Activated naive CD4-positive, alpha-beta T cell treated with anti-CD3 and anti-CD28 coated beads, Interleukin-2, amount 10 ng/mL, durations not matched to agents 7 days and 5 days (primary cell): ENCODE measurements around the gene MOB1A.
A peak's percentile ranks its signal among the peaks of the same experiment; 100 is the strongest.
"Not testable (repeated sequence)": the region's sequence is repeated elsewhere in the genome, so short reads cannot be mapped to it uniquely, and the experiment has no call there.

Experiments
- CTCF ChIA-PET: fragments of 350-600 bp; sonication (Branson Sonifier 250); formaldehyde crosslinking; loops from one replicate; lab custom pipeline; 2021; ENCODE audit warnings: antibody characterized with exemption; lab: Charles Lee
- DNase-seq: peaks from one replicate; pipeline ENCODE4 v3.0.0-alpha.2; 2020
- H3K27ac Mint-ChIP-seq: one replicate; pipeline ENCODE4 v1.8.0; 2021; ENCODE audit warnings: mild to moderate bottlenecking, moderate library complexity, mixed read lengths
- H3K27me3 Mint-ChIP-seq: one replicate; pipeline ENCODE4 v1.8.0; 2021; ENCODE audit warnings: mild to moderate bottlenecking, mixed read lengths
- H3K36me3 Mint-ChIP-seq: one replicate; pipeline ENCODE4 v1.8.0; 2021; ENCODE audit warnings: mixed read lengths
- H3K4me1 Mint-ChIP-seq: one replicate; pipeline ENCODE4 v1.8.0; 2021; ENCODE audit warnings: mixed read lengths
- H3K4me3 Mint-ChIP-seq: one replicate; pipeline ENCODE4 v1.8.0; 2021; ENCODE audit warnings: mild to moderate bottlenecking, moderate library complexity, mixed read lengths
- H3K9me3 Mint-ChIP-seq: one replicate; pipeline ENCODE4 v1.8.0; 2021; ENCODE audit warnings: mixed read lengths

The MOB1A gene

GRCh38 chr2:74188696-74189095, 10.0 kb upstream of the MOB1A start:
- no peak overlapping the region for H3K27ac Mint-ChIP-seq
- no peaks in the 10 kb centered on the region for H3K36me3 Mint-ChIP-seq
- peaks cover 15% of the 10 kb centered on the region for H3K4me1 Mint-ChIP-seq
- peaks cover 21% of the 10 kb centered on the region for H3K27me3 Mint-ChIP-seq
- H3K4me3 Mint-ChIP-seq, result no peak overlapping the region
- H3K9me3 Mint-ChIP-seq, result peaks cover 2% of the 10 kb centered on the region
- CTCF ChIA-PET, result interaction anchor here (1.3 kb wide), 1 partner anchor 10 kb away, joined by 6 read pairs; the partner anchor contains the start of gene MOB1A
- DNase-seq, result no peak

DNA sequence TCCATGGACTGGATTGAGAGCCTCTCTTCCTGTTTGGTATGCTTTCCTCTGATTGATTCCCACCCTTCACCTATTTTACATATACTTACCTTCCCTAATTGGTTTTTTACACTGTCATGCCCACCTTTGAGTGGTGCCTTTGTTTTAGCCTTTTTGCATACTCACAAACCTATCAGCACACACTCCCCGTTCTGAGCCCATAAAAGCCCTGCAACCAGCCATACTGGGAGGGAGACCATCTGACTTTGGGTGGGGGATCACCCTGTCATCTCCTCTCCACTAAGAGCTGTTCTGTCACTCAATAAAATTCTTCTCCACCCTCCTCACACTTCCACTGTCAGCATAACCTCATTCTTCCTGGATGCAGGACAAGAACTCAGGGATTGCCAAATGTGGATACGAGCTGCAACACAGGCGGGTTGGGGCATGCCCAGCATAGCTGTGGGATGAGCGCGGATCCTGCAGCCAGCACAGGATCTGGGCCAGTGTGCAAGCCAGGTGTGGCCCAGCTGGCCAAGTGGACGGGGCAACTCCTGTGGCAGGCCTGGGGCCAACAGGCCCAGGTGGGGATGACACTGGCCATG, 9.4 kb upstream of the MOB1A start:
- Mint-ChIP-seq H3K27me3 (peaks cover 21% of the 10 kb centered on the region), H3K9me3 (peaks cover 2% of the 10 kb centered on the region), H3K4me3 (no peak overlapping the region), H3K36me3 (no peaks in the 10 kb centered on the region), H3K4me1 (peaks cover 15% of the 10 kb centered on the region), H3K27ac (no peak overlapping the region)
- CTCF ChIA-PET, result interaction anchor here (1.3 kb wide), 1 partner anchor 9 kb away, joined by 6 read pairs; the partner anchor contains the start of gene MOB1A
- no peak for DNase-seq

- H3K27me3 Mint-ChIP-seq, result peaks cover 13% of the 10 kb centered on the region
- H3K36me3 Mint-ChIP-seq, DNase-seq, H3K4me3 Mint-ChIP-seq, H3K9me3 Mint-ChIP-seq, H3K27ac Mint-ChIP-seq, CTCF ChIA-PET: not testable (repeated sequence)
- H3K4me1 Mint-ChIP-seq, result peaks cover 17% of the 10 kb centered on the region
Observed at GRCh38 chr2:74186706-74187105, 8.0 kb upstream of the MOB1A start.

DNA sequence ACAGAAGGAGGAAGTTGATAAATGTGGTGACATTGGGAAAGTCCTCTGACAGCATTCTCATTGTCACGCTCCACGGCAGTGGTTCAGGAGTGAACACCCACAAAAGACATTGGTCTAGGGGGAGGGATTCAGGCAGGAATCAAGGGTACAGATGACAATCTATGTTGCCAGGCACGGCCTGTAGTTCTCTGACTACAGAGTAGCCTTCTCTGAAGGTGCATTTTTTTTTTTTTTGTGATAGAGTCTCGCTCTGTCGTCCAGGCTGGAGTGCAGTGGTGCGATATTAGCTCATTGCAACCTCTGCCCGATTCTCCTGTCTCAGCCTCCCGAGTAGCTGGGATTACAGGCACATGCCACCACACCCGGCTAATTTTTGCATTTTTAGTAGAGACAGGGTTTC, 7.4 kb upstream of the MOB1A start:
- H3K36me3 Mint-ChIP-seq, result no peaks in the 10 kb centered on the region
- peaks cover 2% of the 10 kb centered on the region for H3K9me3 Mint-ChIP-seq
- H3K27ac Mint-ChIP-seq, result peak overlapping the region; percentile 75
- H3K27me3 Mint-ChIP-seq, result peaks cover 7% of the 10 kb centered on the region
- no peak overlapping the region for H3K4me3 Mint-ChIP-seq
- DNase-seq, result peak; percentile 39
- CTCF ChIA-PET, result no interaction called here
- H3K4me1 Mint-ChIP-seq, result peaks cover 19% of the 10 kb centered on the region

DNA sequence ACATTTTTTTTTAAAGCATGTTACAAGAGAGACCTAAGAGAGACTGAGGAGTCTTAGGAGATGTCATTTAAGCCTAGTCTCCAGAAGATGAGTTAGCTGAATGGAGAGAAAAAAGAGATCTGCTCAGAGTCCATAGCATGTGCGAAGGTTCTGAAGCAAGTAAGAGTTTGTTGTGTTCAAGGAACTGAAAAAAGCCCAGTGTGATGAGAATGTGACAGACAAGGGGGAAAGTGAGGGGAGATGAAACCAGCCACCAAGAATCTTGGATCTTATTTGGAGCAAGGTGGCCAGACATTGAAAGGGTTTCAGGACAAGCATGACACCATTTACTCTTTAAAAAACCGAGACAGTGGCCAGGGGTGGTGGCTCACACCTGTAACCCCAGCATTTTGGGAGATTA, 5.2 kb upstream of the MOB1A start:
- H3K36me3 Mint-ChIP-seq, result no peaks in the 10 kb centered on the region
- no peaks in the 10 kb centered on the region for H3K27me3 Mint-ChIP-seq
- no peak for DNase-seq
- no peak overlapping the region for H3K27ac Mint-ChIP-seq
- H3K4me3 Mint-ChIP-seq, result no peak overlapping the region
- CTCF ChIA-PET, result interaction anchor here (2.5 kb wide), 1 partner anchor 15 kb away, joined by 7 read pairs; the partner anchor contains the start of gene MTHFD2
- H3K9me3 Mint-ChIP-seq, result peaks cover 2% of the 10 kb centered on the region
- H3K4me1 Mint-ChIP-seq, result peaks cover 26% of the 10 kb centered on the region

DNA sequence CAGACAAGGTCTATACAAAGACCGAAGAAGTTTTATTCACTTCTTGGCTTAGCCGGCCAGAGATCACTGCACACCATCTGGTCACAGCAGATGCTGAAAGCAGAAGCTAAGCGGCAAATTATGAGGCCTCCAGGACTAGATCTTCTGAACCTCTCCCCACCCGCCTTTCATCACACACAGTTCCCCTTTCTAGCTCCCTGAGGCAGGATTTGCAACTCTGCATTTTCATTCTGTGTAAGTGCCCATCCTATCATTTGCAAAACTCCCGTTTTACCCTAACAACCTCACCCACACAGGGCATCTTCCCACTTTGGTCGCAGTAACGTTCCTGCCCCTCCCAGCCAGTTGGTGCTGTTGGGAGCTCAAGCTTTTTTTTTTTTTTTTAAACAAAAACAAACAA, 3.1 kb upstream of the MOB1A start:
- DNase-seq, result no peak
- peaks cover 32% of the 10 kb centered on the region for H3K4me1 Mint-ChIP-seq
- no peak overlapping the region for H3K27ac Mint-ChIP-seq

GRCh38 chr2:74179063-74179865, 585 bp upstream of the MOB1A start:
- CTCF ChIA-PET, result interaction anchor here (0.7 to 3.5 kb wide), 12 partner anchors 9 to 355 kb away, joined by 3 to 32 read pairs (median 6); partner anchors contain the start of gene MTHFD2
- DNase-seq, result no peak
- Mint-ChIP-seq H3K27me3 (no peaks in the 10 kb centered on the region), H3K36me3 (peaks cover 14% of the 10 kb centered on the region), H3K4me3 (peak overlapping the region; percentile 86), H3K4me1 (peaks cover 38% of the 10 kb centered on the region), H3K9me3 (no peaks in the 10 kb centered on the region), H3K27ac (peak overlapping the region; percentile 92)

More for the DNA sequence above, 3.1 kb upstream of the MOB1A start:
- H3K36me3 Mint-ChIP-seq, result peaks cover 7% of the 10 kb centered on the region
- peaks cover 2% of the 10 kb centered on the region for H3K9me3 Mint-ChIP-seq
- no peak overlapping the region for H3K4me3 Mint-ChIP-seq
- CTCF ChIA-PET, result interaction anchor here (0.7 to 1.3 kb wide), 4 partner anchors 11 to 358 kb away, joined by 3 to 6 read pairs (median 3); no protein-coding TSS in a partner anchor
- no peaks in the 10 kb centered on the region for H3K27me3 Mint-ChIP-seq

DNA sequence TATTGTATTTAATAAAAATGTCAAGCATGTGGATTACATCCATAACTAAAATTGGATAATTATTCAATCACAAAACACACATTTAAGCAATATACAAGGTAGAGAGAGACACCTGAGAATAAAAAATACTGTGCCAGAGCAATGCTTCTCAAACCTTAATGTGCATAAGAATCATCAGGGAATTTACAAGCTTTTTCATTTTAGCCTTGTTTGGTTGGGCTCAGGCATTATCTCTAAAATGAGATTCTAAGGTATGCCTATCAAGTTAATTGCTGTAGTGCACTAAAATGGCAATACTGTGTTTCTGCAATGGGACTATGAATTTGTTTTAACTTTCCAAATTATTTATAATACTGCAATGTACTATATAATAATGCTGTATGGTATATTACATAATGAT, 983 bp downstream of the MOB1A start:
- CTCF ChIA-PET, result interaction anchor here (1.0 to 3.5 kb wide), 4 partner anchors 12 to 28 kb away, joined by 3 to 32 read pairs (median 10); partner anchors contain the start of gene MTHFD2
- peaks cover 40% of the 10 kb centered on the region for H3K4me1 Mint-ChIP-seq
- H3K9me3 Mint-ChIP-seq, result no peaks in the 10 kb centered on the region
- no peak for DNase-seq
- peak overlapping the region; percentile 86 for H3K4me3 Mint-ChIP-seq
- peak overlapping the region; percentile 92 for H3K27ac Mint-ChIP-seq
- no peaks in the 10 kb centered on the region for H3K27me3 Mint-ChIP-seq
- H3K36me3 Mint-ChIP-seq, result peaks cover 14% of the 10 kb centered on the region

DNA sequence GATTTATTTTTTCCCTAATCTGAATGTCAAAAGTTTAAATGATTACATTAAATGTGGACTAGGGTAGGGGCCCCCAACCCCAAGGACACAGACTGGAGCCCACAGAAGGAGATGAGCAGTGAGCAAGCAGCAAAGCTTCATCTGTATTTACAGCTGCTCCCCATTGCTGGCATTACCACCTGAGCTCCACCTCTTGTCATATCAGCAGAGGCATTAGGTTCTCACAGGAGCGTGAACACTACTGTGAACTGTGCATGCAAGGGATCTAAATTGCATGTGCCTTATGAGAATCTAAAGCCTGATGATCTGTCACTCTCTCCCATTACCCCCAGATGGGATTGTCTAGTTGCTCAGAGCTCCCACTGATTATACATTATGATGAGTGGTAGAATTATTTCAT, 3.8 kb downstream of the MOB1A start:
- Mint-ChIP-seq H3K36me3 (peaks cover 24% of the 10 kb centered on the region), H3K4me1 (peaks cover 42% of the 10 kb centered on the region), H3K4me3 (no peak overlapping the region), H3K27ac (no peak overlapping the region), H3K27me3 (no peaks in the 10 kb centered on the region), H3K9me3 (no peaks in the 10 kb centered on the region)
- CTCF ChIA-PET, result no interaction called here
- DNase-seq, result no peak

- Mint-ChIP-seq H3K27me3 (no peaks in the 10 kb centered on the region), H3K27ac (no peak overlapping the region), H3K36me3 (peaks cover 44% of the 10 kb centered on the region), H3K4me1 (peaks cover 9% of the 10 kb centered on the region), H3K9me3 (peaks cover 4% of the 10 kb centered on the region), H3K4me3 (no peak overlapping the region)
- CTCF ChIA-PET, result interaction anchor here (0.9 to 1.8 kb wide), 3 partner anchors 13 to 166 kb away, joined by 3 to 4 read pairs (median 4); no protein-coding TSS in a partner anchor
- no peak for DNase-seq
Observed at GRCh38 chr2:74168739-74169138, 9.9 kb downstream of the MOB1A start.

DNA sequence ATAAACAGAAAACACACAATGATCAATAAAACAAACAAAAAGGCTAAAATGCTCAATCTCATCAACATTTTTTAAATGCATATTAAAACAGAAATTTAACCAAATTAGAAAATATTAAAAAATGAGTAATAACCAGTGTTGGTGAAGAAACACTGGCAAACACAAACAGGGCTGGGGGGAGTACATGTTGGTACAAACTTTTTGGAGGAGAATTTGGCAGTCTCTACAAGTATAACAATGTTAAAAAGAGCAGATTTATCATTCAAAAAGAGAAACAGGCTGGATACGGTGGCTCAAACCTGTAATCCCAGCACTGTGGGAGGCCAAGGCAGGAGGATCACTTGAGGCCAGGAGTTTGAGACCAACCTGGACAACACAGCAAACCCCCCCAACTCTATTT, 13.9 kb downstream of the MOB1A start:
- Mint-ChIP-seq H3K4me3 (no peak overlapping the region), H3K27me3 (no peaks in the 10 kb centered on the region), H3K9me3 (peaks cover 4% of the 10 kb centered on the region), H3K27ac (no peak overlapping the region), H3K36me3 (peaks cover 44% of the 10 kb centered on the region), H3K4me1 (no peaks in the 10 kb centered on the region)
- CTCF ChIA-PET, result no interaction called here
- DNase-seq, result no peak

GRCh38 chr2:74162951-74163350, 15.7 kb downstream of the MOB1A start:
- no peak overlapping the region for H3K4me3 Mint-ChIP-seq
- no peak for DNase-seq
- H3K4me1 Mint-ChIP-seq, result no peaks in the 10 kb centered on the region
- H3K9me3 Mint-ChIP-seq, result peaks cover 4% of the 10 kb centered on the region
- no peaks in the 10 kb centered on the region for H3K27me3 Mint-ChIP-seq
- peak overlapping the region; percentile 42 for H3K27ac Mint-ChIP-seq
- peaks cover 45% of the 10 kb centered on the region for H3K36me3 Mint-ChIP-seq
- CTCF ChIA-PET, result interaction anchor here (1.2 kb wide), 1 partner anchor 15 kb away, joined by 3 read pairs; the partner anchor contains the start of gene BOLA3

- Mint-ChIP-seq H3K9me3 (no peaks in the 10 kb centered on the region), H3K27ac (no peak overlapping the region), H3K36me3 (peaks cover 43% of the 10 kb centered on the region)
Observed at GRCh38 chr2:74155830-74156229, 22.8 kb downstream of the MOB1A start.

DNA sequence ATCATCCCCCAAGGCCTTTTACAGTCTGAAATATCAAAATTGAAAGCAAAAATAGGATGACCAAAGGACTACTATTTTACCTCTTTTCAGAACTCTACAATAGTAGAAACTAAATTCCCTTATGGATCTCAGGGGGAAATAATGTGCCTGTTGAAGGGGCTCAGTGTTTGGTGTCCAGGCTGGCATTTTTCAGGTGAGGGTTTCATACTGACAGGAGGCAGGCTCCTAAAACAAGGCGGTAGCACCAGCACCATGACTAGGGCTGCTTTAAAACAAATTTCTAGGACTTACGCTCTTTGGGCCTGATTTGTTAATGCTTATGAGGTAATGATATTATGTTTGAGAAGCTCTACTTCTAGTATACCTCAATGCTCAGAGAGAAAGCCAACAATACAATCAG, 25.7 kb downstream of the MOB1A start:
- no peak overlapping the region for H3K27ac Mint-ChIP-seq
- H3K36me3 Mint-ChIP-seq, result peaks cover 35% of the 10 kb centered on the region

More at GRCh38 chr2:74155830-74156229, 22.8 kb downstream of the MOB1A start:
- Mint-ChIP-seq H3K4me3 (no peak overlapping the region), H3K27me3 (no peaks in the 10 kb centered on the region), H3K4me1 (peaks cover 4% of the 10 kb centered on the region)
- CTCF ChIA-PET, result interaction anchor here (0.9 to 2.6 kb wide), 4 partner anchors 11 to 329 kb away, joined by 3 to 9 read pairs (median 4); partner anchors contain the start of gene STAMBP
- no peak for DNase-seq

More for the DNA sequence above, 25.7 kb downstream of the MOB1A start:
- Mint-ChIP-seq H3K4me3 (no peak overlapping the region), H3K4me1 (peaks cover 6% of the 10 kb centered on the region), H3K9me3 (no peaks in the 10 kb centered on the region), H3K27me3 (no peaks in the 10 kb centered on the region)
- CTCF ChIA-PET, result interaction anchor here (2.6 to 6.7 kb wide), 2 partner anchors 326 kb away, joined by 9 to 50 read pairs; partner anchors contain the start of gene STAMBP
- no peak for DNase-seq
